Lung (tissue), 12 donors: ENCODE data around the gene ZNF750. TPM values are rescaled to one million over a fixed set of nuclear protein-coding genes. Genes with fewer than 3 reads are reported as not detected.
A peak's percentile ranks its signal among the peaks of the same experiment; 100 is the strongest.

Experiments
- ATAC-seq: fragments of 200-7000 bp; cut with Tn5 transposase; one replicate; pipeline ENCODE4 v1.9.1; 2020; ENCODE audit warnings: moderate number of reproducible peaks; ENCODE audit not compliant: insufficient read depth, low FRiP score
- DNase-seq, 3 donors: peaks; one replicate each; pipeline ENCODE4 v3.0.0-alpha.2; 2013 to 2017
- H3K27ac ChIP-seq, 2 donors: one replicate each; pipeline ENCODE4 v1.5.1; 2013; ENCODE audit warnings: mild to moderate bottlenecking in 2 of 2, moderate library complexity in 2 of 2, control low read depth in 1 of 2, inconsistent platforms in 1 of 2, low read depth in 1 of 2, low read length in 1 of 2
- H3K27me3 ChIP-seq, 3 donors: one replicate each; pipeline ENCODE4 v1.5.1; 2013; ENCODE audit warnings: low read length in 2 of 3; ENCODE audit not compliant: control insufficient read depth in 3 of 3, insufficient read depth in 3 of 3
- H3K36me3 ChIP-seq, 4 donors: one replicate each; pipeline ENCODE4 v1.5.1; 2013; ENCODE audit warnings: low read length in 4 of 4, mild to moderate bottlenecking in 1 of 4, moderate library complexity in 1 of 4; ENCODE audit not compliant: control insufficient read depth in 4 of 4, insufficient read depth in 4 of 4
- H3K4me1 ChIP-seq, 5 donors: one replicate each; pipeline ENCODE4 v1.5.1; 2013; ENCODE audit warnings: low read length in 5 of 5, mild to moderate bottlenecking in 2 of 5, moderate library complexity in 1 of 5; ENCODE audit not compliant: control insufficient read depth in 5 of 5, insufficient read depth in 5 of 5
- H3K4me3 ChIP-seq: one replicate; pipeline ENCODE4 v1.5.1; 2013; ENCODE audit warnings: mild to moderate bottlenecking, control low read depth, moderate library complexity
- H3K9ac ChIP-seq, 2 donors: one replicate each; pipeline ENCODE4 v1.5.1; 2013; ENCODE audit warnings: low read length in 2 of 2, control low read depth in 1 of 2; ENCODE audit not compliant: insufficient read depth in 1 of 2
- H3K9me3 ChIP-seq, 4 donors: one replicate each; pipeline ENCODE4 v1.5.1; 2013; ENCODE audit warnings: low read length in 3 of 4, mild to moderate bottlenecking in 1 of 4, moderate library complexity in 1 of 4; ENCODE audit not compliant: control insufficient read depth in 4 of 4, insufficient read depth in 3 of 4
- WGBS, 2 donors: extraction: QIAGEN DNeasy Blood & Tissue Kit; methylation state at CpG; one replicate each; pipeline ENCODE4 v1.1.7; 2013; 5-methylcytosine and 5-hydroxymethylcytosine counted together
- polyA plus RNA-seq, 2 donors: library from polyadenylated mRNA; stranded (reverse); fragments of 200-250 nt; gene quantifications; one replicate each; pipeline ENCODE4 v1.2.1, GENCODE V29; 2013
- total RNA-seq, 2 donors: library from RNA; depleted of rRNA in 1 of 2; stranded (reverse); fragments of >200 nt in 1 of 2; gene quantifications; one replicate each; pipeline ENCODE4 v1.2.1, GENCODE V29; 2014 to 2021
- TF ChIP-seq, protein P1 (sequence below): IDR thresholded peaks from 2 replicates; pipeline ENCODE4 v1.5.1; 2012; ENCODE audit warnings: mild to moderate bottlenecking; ENCODE audit errors: control extremely low read depth, extremely low read depth
- donor health status: control.
- donor health status: control.
- donor health status: Bipolar disorder and iron deficiency.
- donor health status: healthy.
- donor health status: DM: yes; HTN: yes; CAD: no.

ZNF750 gene
- total and polyA plus RNA-seq, 4 donors = 1.3 to 4.4 (median 1.9) TPM

DNA sequence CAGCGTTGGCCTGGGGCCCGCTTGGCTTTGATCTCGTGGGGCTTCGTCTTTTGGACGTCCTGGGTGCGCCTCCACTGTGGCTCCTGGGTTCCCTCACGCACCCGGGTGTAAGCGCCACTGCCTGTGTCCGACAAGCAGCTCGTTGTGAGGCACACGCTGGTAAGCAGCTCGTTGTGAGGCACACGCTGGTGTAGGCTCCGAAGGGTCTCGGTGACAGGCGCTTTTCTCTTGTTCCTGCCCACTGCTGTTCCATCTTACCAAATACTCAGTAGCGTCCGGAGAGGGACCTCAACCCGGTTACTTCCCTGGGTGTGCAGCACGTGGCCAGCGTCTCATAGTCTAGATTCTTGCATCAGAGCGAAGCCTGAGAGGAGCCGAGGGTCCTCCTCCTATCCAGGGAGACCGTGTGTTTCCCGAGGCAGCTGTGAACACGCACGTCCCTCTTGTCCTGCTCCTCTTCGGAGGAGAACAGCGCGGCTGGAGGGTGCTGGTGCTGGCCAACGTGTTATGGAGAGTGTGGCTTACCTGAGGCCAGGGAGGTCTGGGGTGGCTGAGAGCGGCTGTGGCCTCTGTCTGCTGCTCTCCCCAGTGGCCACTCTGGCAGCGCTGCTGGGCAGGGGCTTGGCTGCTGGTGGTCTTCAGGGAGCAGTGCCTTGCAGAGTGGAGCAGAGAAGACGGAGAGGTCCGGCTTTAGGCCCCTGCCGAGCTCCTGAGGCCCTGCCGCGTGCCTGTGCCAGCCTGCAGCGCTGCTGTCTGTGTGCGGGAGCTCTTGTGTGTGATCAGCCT lies 32.1 kb upstream of the ZNF750 start:
- H3K27ac ChIP-seq = peak overlapping the region in 1 of 2 donors; percentile 26
- peaks cover 0 to 28% (median 9%) of the 10 kb centered on the region in 5 donors for H3K4me1 ChIP-seq
- ATAC-seq = no peak

DNA sequence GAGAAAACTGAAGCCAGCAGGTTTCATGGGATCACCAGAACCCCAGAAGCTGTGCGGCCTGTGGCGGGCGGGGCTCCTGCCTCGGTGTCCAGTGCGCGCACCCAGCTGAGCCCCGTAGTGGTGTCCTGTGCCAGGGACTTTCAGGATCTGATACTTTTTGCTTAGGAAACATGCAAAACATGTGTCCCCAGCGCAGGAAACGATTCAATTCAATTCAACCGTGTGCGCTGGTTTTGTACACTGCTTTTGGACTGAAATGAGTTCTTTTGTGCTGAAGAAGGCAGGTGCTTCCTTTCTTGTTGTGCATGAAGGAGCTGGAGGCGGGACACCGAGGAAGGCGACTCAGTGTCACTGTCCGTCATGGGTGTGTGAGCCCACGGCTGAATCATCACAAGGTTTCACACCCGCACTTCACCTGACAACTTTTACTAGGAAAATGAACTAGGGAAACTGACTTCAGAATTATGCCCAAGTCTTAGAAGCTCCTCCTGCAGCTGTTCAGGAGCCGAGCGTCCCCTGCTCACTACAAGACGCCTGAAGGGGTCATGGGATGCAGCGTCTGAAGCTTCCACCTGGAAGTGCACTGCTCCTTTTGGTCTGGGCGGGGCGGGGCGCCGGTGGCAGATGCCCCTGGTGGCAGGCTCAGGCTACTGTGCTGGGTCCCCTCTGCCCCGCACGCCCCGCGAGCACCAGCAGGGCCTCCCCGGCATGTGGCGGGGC lies 31.4 kb upstream of the ZNF750 start:
- Histone ChIP-seq H3K27me3 (no peaks in the 10 kb centered on the region), H3K36me3 (peaks cover 3 to 17% (median 11%) of the 10 kb centered on the region in 4 donors), H3K27ac (peak overlapping the region in 1 of 2 donors; percentile 26), H3K4me3 (no peak overlapping the region), H3K9me3 (no peaks in the 10 kb centered on the region), H3K4me1 (peaks cover 0 to 30% (median 7%) of the 10 kb centered on the region in 5 donors), H3K9ac (no peak overlapping the region)
- ATAC-seq (no peak), DNase-seq (no peak)
- 88 to 89% methylated on average over 29 to 31 of the region's 31 CpGs for WGBS, 2 donors
- TF ChIP-seq, protein P1, sequence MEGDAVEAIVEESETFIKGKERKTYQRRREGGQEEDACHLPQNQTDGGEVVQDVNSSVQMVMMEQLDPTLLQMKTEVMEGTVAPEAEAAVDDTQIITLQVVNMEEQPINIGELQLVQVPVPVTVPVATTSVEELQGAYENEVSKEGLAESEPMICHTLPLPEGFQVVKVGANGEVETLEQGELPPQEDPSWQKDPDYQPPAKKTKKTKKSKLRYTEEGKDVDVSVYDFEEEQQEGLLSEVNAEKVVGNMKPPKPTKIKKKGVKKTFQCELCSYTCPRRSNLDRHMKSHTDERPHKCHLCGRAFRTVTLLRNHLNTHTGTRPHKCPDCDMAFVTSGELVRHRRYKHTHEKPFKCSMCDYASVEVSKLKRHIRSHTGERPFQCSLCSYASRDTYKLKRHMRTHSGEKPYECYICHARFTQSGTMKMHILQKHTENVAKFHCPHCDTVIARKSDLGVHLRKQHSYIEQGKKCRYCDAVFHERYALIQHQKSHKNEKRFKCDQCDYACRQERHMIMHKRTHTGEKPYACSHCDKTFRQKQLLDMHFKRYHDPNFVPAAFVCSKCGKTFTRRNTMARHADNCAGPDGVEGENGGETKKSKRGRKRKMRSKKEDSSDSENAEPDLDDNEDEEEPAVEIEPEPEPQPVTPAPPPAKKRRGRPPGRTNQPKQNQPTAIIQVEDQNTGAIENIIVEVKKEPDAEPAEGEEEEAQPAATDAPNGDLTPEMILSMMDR = no peak

More for the DNA sequence above, 32.1 kb upstream of the ZNF750 start:
- 88 to 89% methylated on average over 39 to 41 of the region's 41 CpGs for WGBS, 2 donors
- Histone ChIP-seq H3K9me3 (no peaks in the 10 kb centered on the region), H3K4me3 (no peak overlapping the region), H3K9ac (no peak overlapping the region), H3K36me3 (peaks cover 3 to 17% (median 11%) of the 10 kb centered on the region in 4 donors), H3K27me3 (no peaks in the 10 kb centered on the region)
- DNase-seq = no peak
- TF ChIP-seq, protein P1 = no peak

DNA sequence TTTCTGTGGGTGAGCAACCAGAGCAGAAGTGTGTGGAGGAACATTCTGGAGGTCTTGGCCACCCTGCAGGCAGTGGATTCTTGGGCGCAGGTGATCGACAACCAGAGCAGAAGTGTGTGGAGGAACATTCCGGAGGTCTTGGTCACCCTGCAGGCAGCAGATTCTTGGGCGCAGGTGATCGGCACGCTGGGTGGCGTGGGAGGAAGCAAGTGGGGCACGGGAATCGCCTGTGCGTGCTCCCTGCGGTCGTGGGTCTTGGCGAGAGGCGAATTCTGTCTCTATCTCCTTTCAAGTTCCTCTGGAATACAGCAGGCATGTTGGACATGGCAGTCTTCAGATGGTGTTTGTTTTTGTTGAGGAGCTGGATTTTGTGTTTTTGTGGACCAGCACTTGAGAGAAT lies 30.7 kb upstream of the ZNF750 start:
- DNase-seq = no peak
- H3K9me3 ChIP-seq = no peaks in the 10 kb centered on the region
- H3K27me3 ChIP-seq = no peaks in the 10 kb centered on the region
- no peak for ATAC-seq
- peaks cover 0 to 26% (median 8%) of the 10 kb centered on the region in 5 donors for H3K4me1 ChIP-seq
- no peak overlapping the region for H3K4me3 ChIP-seq
- no peak overlapping the region for H3K27ac ChIP-seq
- TF ChIP-seq, protein P1 = no peak
- no peak overlapping the region for H3K9ac ChIP-seq
- H3K36me3 ChIP-seq = peaks cover 3 to 17% (median 11%) of the 10 kb centered on the region in 4 donors
- 95 to 97% methylated on average over 14 of the region's 14 CpGs for WGBS, 2 donors
